Suprapubic skin (tissue), 4 donors: ENCODE measurements around the gene LPP. TPM values are rescaled to one million over a fixed set of nuclear protein-coding genes. Genes with fewer than 3 reads are reported as not detected.
A peak's percentile ranks its signal among the peaks of the same experiment; 100 is the strongest.

Experiments
- DNase-seq, 2 donors: peaks; one replicate each; pipeline ENCODE4 v3.0.0-alpha.2; 2019; ENCODE audit warnings: low spot score in 2 of 2
- H3K27ac ChIP-seq: fragments of 200-600 bp; sonication (generic); one replicate; pipeline ENCODE4 v1.5.1; 2019
- H3K27me3 ChIP-seq: fragments of 200-600 bp; sonication (generic); one replicate; pipeline ENCODE4 v1.5.1; 2019
- H3K36me3 ChIP-seq: fragments of 200-600 bp; sonication (generic); one replicate; pipeline ENCODE4 v1.5.1; 2019
- H3K4me1 ChIP-seq: fragments of 200-600 bp; sonication (generic); one replicate; pipeline ENCODE4 v1.5.1; 2019
- H3K4me3 ChIP-seq: fragments of 200-600 bp; sonication (generic); one replicate; pipeline ENCODE4 v1.5.1; 2019; ENCODE audit warnings: mild to moderate bottlenecking
- H3K9me3 ChIP-seq: fragments of 200-600 bp; sonication (generic); one replicate; pipeline ENCODE4 v1.5.1; 2019
- CTCF ChIP-seq, 2 donors: fragments of 200-600 bp in 1 of 2; fragments of 450-650 bp in 1 of 2; sonication (generic) in 1 of 2; IDR thresholded peaks; one replicate each; pipeline ENCODE4 v1.5.1; 2016 to 2019; ENCODE audit warnings: antibody characterized with exemption in 2 of 2, mild to moderate bottlenecking in 1 of 2, moderate library complexity in 1 of 2
- EP300 ChIP-seq: sonication (generic); formaldehyde crosslinking; IDR thresholded peaks from one replicate; pipeline ENCODE4 v1.6.1; 2017; ENCODE audit warnings: antibody characterized with exemption
- POLR2A ChIP-seq, 2 donors: fragments of 450-650 bp; IDR thresholded peaks; one replicate each; pipeline ENCODE4 v1.6.1; 2017; ENCODE audit warnings: antibody characterized with exemption in 2 of 2, mild to moderate bottlenecking in 2 of 2, moderate library complexity in 2 of 2
- POLR2AphosphoS5 ChIP-seq, 3 donors: sonication (generic); formaldehyde crosslinking; IDR thresholded peaks; one replicate each; pipeline ENCODE4 v1.6.1; 2017; ENCODE audit warnings: antibody characterized with exemption in 3 of 3
- WGBS: methylation state at CpG from one replicate; pipeline ENCODE4 v1.1.5; 2018; 5-methylcytosine and 5-hydroxymethylcytosine counted together
- total RNA-seq, 4 donors: library from RNA; depleted of rRNA; stranded (reverse); fragments of >200 nt; gene quantifications; one replicate each; pipeline ENCODE4 v1.1.0, GENCODE V29; 2016

Gene LPP
- total RNA-seq, 4 donors from 2014 or later, result 56.8 to 127 (median 84.2) TPM

- no peak for DNase-seq
- Histone ChIP-seq H3K4me1 (peaks cover 4% of the 10 kb centered on the region), H3K9me3 (no peaks in the 10 kb centered on the region), H3K27me3 (no peaks in the 10 kb centered on the region), H3K27ac (no peak overlapping the region), H3K36me3 (no peaks in the 10 kb centered on the region), H3K4me3 (no peak overlapping the region)
- TF ChIP-seq POLR2AphosphoS5 (IDR thresholded peaks at IDR 0.05) (no peak), EP300 (no peak), POLR2A (IDR thresholded peaks at IDR 0.05) (no peak), CTCF (IDR thresholded peaks at IDR 0.05) (no peak)
- WGBS, result 87% methylated on average over 9 of the region's 9 CpGs
Observed at GRCh38 chr3:188342991-188343732, 189.2 kb downstream of the LPP start.

DNA sequence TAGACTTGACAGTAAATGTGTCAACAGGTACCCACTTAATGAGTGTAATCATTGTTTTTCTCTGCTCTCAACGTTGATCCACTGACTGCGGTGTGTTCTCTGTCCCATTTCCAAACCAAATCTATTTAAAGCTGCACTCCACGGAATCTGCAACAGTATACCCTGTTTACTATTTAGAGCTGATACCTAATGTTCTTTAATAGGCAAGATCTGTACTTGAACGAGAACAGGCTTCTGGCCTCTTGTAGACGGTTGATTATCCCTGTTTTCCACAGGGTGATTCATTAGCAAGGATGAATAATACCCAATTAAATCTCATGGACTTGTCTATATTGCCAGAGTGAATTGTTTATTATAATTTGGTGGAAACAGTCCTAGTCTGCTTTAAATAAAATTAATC, 189.9 kb downstream of the LPP start:
- H3K4me1 ChIP-seq, result peaks cover 11% of the 10 kb centered on the region

GRCh38 chr3:188345223-188345622, 191.3 kb downstream of the LPP start:
- no peak for DNase-seq
- H3K9me3 ChIP-seq, result no peaks in the 10 kb centered on the region
- H3K27ac ChIP-seq, result no peak overlapping the region
- H3K4me3 ChIP-seq, result no peak overlapping the region
- peaks cover 25% of the 10 kb centered on the region for H3K4me1 ChIP-seq
- WGBS, result 82% methylated on average over 5 of the region's 5 CpGs
- no peaks in the 10 kb centered on the region for H3K27me3 ChIP-seq
- TF ChIP-seq POLR2AphosphoS5 (IDR thresholded peaks at IDR 0.05) (no peak), CTCF (IDR thresholded peaks at IDR 0.05) (no peak), POLR2A (IDR thresholded peaks at IDR 0.05) (no peak), EP300 (no peak)
- no peaks in the 10 kb centered on the region for H3K36me3 ChIP-seq

More for the DNA sequence above, 189.9 kb downstream of the LPP start:
- Histone ChIP-seq H3K27me3 (no peaks in the 10 kb centered on the region), H3K9me3 (no peaks in the 10 kb centered on the region), H3K4me3 (no peak overlapping the region), H3K27ac (no peak overlapping the region), H3K36me3 (no peaks in the 10 kb centered on the region)
- no peak for DNase-seq
- WGBS, result 62% methylated on average over 5 of the region's 5 CpGs
- TF ChIP-seq CTCF (IDR thresholded peaks at IDR 0.05) (no peak), EP300 (no peak)

DNA sequence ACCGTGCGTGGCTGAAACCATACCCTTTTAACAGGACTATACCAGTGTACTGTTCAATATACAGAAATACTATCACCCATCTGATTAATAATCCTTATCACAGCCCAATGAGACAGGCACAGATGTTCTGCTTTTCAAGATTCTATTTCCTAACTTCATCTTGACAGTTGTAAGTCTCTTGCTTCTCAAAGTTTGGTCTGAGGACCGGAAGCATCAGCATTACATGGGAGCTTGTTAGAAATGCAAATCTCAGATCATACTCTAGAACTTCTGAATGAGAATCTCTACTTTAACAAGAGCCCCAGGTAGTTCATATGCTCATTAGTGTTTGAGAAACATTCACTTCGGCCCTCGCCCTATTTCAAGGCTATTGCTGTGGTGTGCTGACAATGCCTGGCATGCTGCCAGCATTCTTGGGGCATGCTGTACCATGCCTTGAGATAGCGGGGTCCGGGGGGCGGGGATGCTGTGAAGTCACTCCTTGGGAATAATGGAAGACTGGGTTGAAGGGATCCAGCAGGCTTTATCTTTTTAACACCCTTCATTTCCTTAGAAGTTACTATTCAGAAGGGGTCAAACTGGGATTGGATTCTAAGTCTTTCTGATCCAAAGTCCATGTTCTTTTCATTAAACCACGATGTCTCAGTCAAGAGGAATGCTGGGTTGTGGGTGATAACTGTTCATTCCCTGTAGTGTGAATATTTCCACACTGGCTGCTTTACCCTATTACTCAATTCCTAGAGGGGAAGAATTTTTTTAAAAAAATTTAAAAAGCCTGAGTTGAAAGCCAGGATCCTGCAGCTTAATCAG, 194.7 kb downstream of the LPP start:
- H3K4me3 ChIP-seq, result no peak overlapping the region
- no peaks in the 10 kb centered on the region for H3K36me3 ChIP-seq
- no peaks in the 10 kb centered on the region for H3K9me3 ChIP-seq
- H3K27ac ChIP-seq, result peak overlapping the region; percentile 49
- DNase-seq, result peak in 1 of 2 donors; percentile 75
- TF ChIP-seq POLR2AphosphoS5 (IDR thresholded peaks at IDR 0.05) (peak in 1 of 3 donors; percentile 38), POLR2A (IDR thresholded peaks at IDR 0.05) (no peak), EP300 (no peak)
- WGBS, result 59% methylated on average over 9 of the region's 9 CpGs
- no peaks in the 10 kb centered on the region for H3K27me3 ChIP-seq
- H3K4me1 ChIP-seq, result peaks cover 25% of the 10 kb centered on the region

DNA sequence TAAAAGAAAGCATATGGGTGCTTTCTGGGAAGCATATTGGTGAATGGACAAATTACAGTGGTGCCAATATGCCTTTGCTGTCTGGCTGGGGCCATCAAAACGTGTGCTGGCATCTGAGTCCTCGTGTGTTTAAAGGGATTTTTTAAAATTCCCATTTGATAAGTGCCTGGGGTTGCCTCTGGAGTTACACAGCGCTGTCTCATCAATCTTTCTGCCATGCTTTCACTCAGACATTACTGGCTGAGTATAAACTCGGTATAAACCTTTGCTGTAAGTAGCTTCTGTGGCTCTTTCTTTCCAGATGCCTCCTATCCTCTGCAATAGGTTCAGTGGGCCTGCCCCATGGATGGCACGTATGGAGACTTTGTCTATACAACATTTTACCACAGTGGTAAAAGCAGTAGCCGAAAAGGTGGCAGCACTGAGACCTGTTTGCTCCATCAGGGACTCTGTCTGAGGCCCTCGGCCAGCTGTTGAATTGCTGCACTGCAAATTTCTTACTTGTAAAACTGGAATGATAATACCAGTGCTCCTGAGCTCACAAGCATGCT, 195.5 kb downstream of the LPP start:
- Histone ChIP-seq H3K9me3 (no peaks in the 10 kb centered on the region), H3K36me3 (no peaks in the 10 kb centered on the region), H3K27ac (peak overlapping the region; percentile 49), H3K27me3 (no peaks in the 10 kb centered on the region), H3K4me1 (peaks cover 25% of the 10 kb centered on the region), H3K4me3 (no peak overlapping the region)
- 68% methylated on average over 7 of the region's 7 CpGs for WGBS
- DNase-seq, result no peak
- TF ChIP-seq CTCF (IDR thresholded peaks at IDR 0.05), result no peak
- TF ChIP-seq EP300, result no peak
- TF ChIP-seq POLR2AphosphoS5 (IDR thresholded peaks at IDR 0.05), result no peak
- TF ChIP-seq POLR2A (IDR thresholded peaks at IDR 0.05), result no peak
